ENCODE data around the gene TSPAN9. TPM values are rescaled to one million over a fixed set of nuclear protein-coding genes. Genes with fewer than 3 reads are reported as not detected.

The TSPAN9 gene
- total RNA-seq, 1 experiment from 2014 or later = 7.7 TPM

GRCh38 chr12:3279415-3279780 is 202.2 kb downstream of the TSPAN9 start:
- in situ Hi-C loops (cut with HindIII; ENCODE audit: low pct_unique_long_range_greater_than_20kb, low sequenced_read_pairs) (no loop called here), intact Hi-C loops (cut with micrococcal nuclease; ENCODE audit: unreplicated experiment) (loop anchor here (5.0 kb wide), 1 partner anchor 207 kb away; no protein-coding TSS in a partner anchor)
- no peak for DNase-seq (ENCODE audit: low read depth, low spot score)
- Histone ChIP-seq H3K4me1 (ENCODE audit: control insufficient read depth, insufficient read depth, low read length) (no peaks in the 10 kb centered on the region), H3K36me3 (ENCODE audit: control insufficient read depth, insufficient read depth, low read length) (no peaks in the 10 kb centered on the region), H3K27me3 (ENCODE audit: control insufficient read depth, insufficient read depth, low read length) (no peaks in the 10 kb centered on the region), H3K27ac (ENCODE audit: low read length) (no peak overlapping the region), H3K9me3 (ENCODE audit: control insufficient read depth, insufficient read depth, low read depth, low read length) (no peaks in the 10 kb centered on the region), H3K4me3 (ENCODE audit: low read depth in 2 of 2, low read length in 2 of 2) (no peak overlapping the region)
- TF ChIP-seq TCF7L2 (IDR thresholded peaks at IDR 0.05; ENCODE audit: low read depth, low read length) (no peak), SIN3A (IDR thresholded peaks at IDR 0.05; ENCODE audit: borderline replicate concordance, insufficient read depth, low read depth, low read length) (no peak)
- no TSS peak for BruUV-seq (replicated peaks)
- ChIA-PET CTCF (interaction anchor here (0.7 kb wide), 1 partner anchor 141 kb away, joined by 3 read pairs; no protein-coding TSS in a partner anchor), POLR2A (interaction anchor here (0.6 kb wide), 1 partner anchor 38 kb away, joined by 3 read pairs; no protein-coding TSS in a partner anchor)
- no peak for ATAC-seq

- DNase-seq (ENCODE audit: low read depth, low spot score) (no peak), ATAC-seq (no peak)
- no peak for TF ChIP-seq REST (IDR thresholded peaks at IDR 0.05; ENCODE audit: insufficient read depth in 1 of 2, low read depth in 2 of 2, low read length in 1 of 2)
- no peak for TF ChIP-seq CTCF (IDR thresholded peaks at IDR 0.05)
- no peak for TF ChIP-seq TCF7L2 (IDR thresholded peaks at IDR 0.05; ENCODE audit: low read depth, low read length)
- TF ChIP-seq POLR2AphosphoS5 (IDR thresholded peaks at IDR 0.05; ENCODE audit: low read depth, low read length) = no peak
- no peak for TF ChIP-seq SIN3A (IDR thresholded peaks at IDR 0.05; ENCODE audit: borderline replicate concordance, insufficient read depth, low read depth, low read length)
- H3K27me3 ChIP-seq (ENCODE audit: control insufficient read depth, insufficient read depth, low read length) = no peaks in the 10 kb centered on the region
- no peaks in the 10 kb centered on the region for H3K4me1 ChIP-seq (ENCODE audit: control insufficient read depth, insufficient read depth, low read length)
- BruUV-seq (replicated peaks) = no TSS peak
- ChIA-PET POLR2A (interaction anchor here (0.6 kb wide), 1 partner anchor 38 kb away, joined by 3 read pairs; no protein-coding TSS in a partner anchor), CTCF (interaction anchor here (0.5 kb wide), 1 partner anchor 211 kb away, joined by 6 read pairs; no protein-coding TSS in a partner anchor)
- intact Hi-C loops (cut with micrococcal nuclease; ENCODE audit: unreplicated experiment) = loop anchor here (5.0 kb wide), 1 partner anchor 208 kb away; no protein-coding TSS in a partner anchor
- in situ Hi-C loops (cut with HindIII; ENCODE audit: low pct_unique_long_range_greater_than_20kb, low sequenced_read_pairs) = no loop called here
- H3K4me3 ChIP-seq (ENCODE audit: low read depth in 2 of 2, low read length in 2 of 2) = no peak overlapping the region
- H3K9me3 ChIP-seq (ENCODE audit: control insufficient read depth, insufficient read depth, low read depth, low read length) = no peaks in the 10 kb centered on the region
- no peak overlapping the region for H3K27ac ChIP-seq (ENCODE audit: low read length)
- no peaks in the 10 kb centered on the region for H3K36me3 ChIP-seq (ENCODE audit: control insufficient read depth, insufficient read depth, low read length)
Measured at GRCh38 chr12:3279832-3280231, 202.7 kb downstream of the TSPAN9 start.

- Histone ChIP-seq H3K9me3 (ENCODE audit: control insufficient read depth, insufficient read depth, low read depth, low read length) (no peaks in the 10 kb centered on the region), H3K36me3 (ENCODE audit: control insufficient read depth, insufficient read depth, low read length) (no peaks in the 10 kb centered on the region), H3K27me3 (ENCODE audit: control insufficient read depth, insufficient read depth, low read length) (no peaks in the 10 kb centered on the region), H3K4me3 (ENCODE audit: low read depth in 2 of 2, low read length in 2 of 2) (no peak overlapping the region), H3K27ac (ENCODE audit: low read length) (no peak overlapping the region), H3K4me1 (ENCODE audit: control insufficient read depth, insufficient read depth, low read length) (no peaks in the 10 kb centered on the region)
- intact Hi-C loops (cut with micrococcal nuclease; ENCODE audit: unreplicated experiment) = no loop called here
- ChIA-PET CTCF (no interaction called here), POLR2A (no interaction called here)
- in situ Hi-C loops (cut with HindIII; ENCODE audit: low pct_unique_long_range_greater_than_20kb, low sequenced_read_pairs) = no loop called here
- BruUV-seq (replicated peaks) = no TSS peak
- no peak for DNase-seq (ENCODE audit: low read depth, low spot score)
- ATAC-seq = no peak
- no peak for TF ChIP-seq SIN3A (IDR thresholded peaks at IDR 0.05; ENCODE audit: borderline replicate concordance, insufficient read depth, low read depth, low read length)
- TF ChIP-seq TCF7L2 (IDR thresholded peaks at IDR 0.05; ENCODE audit: low read depth, low read length) = no peak
- no peak for TF ChIP-seq CTCF (IDR thresholded peaks at IDR 0.05)
- no peak for TF ChIP-seq REST (IDR thresholded peaks at IDR 0.05; ENCODE audit: insufficient read depth in 1 of 2, low read depth in 2 of 2, low read length in 1 of 2)
Measured at GRCh38 chr12:3280967-3281366, 203.8 kb downstream of the TSPAN9 start.
